Endothelial cell of umbilical vein (primary cell): ENCODE measurements around the gene GALNT1. TPM values are rescaled to one million over a fixed set of nuclear protein-coding genes. Genes with fewer than 3 reads are reported as not detected.

Experiments
- BruUV-seq: library from RNA; stranded (reverse); fragments of 400-500 nt; replicated peaks from 2 replicates; lab custom pipeline; 2021; lab: Mats Ljungman, UMichigan
- CTCF ChIA-PET: fragments of 300-600, 350-600 bp; sonication (Branson Sonifier 250); formaldehyde crosslinking; loops from one replicate; lab custom pipeline; 2021; ENCODE audit warnings: antibody characterized with exemption, inconsistent platforms; lab: Charles Lee
- POLR2A ChIA-PET: fragments of 300-600, 350-600 bp; sonication (Branson Sonifier 250); formaldehyde crosslinking; loops from one replicate; lab custom pipeline; 2021; ENCODE audit warnings: antibody characterized with exemption, inconsistent platforms; lab: Charles Lee
- DNase-seq: peaks from one replicate; pipeline ENCODE4 v3.0.0-alpha.2; 2011; ENCODE audit warnings: low read depth, low spot score
- FAIRE-seq: peaks from 2 replicates; lab custom pipeline; 2011; peaks lifted over from hg19 to GRCh38; lab: Jason Lieb, UNC
- H2AFZ ChIP-seq: 2 replicates; pipeline ENCODE4 v1.6.0; 2012; ENCODE audit warnings: low read depth, low read length, control low read depth, inconsistent platforms
- H3K27ac ChIP-seq: 2 replicates; pipeline ENCODE4 v1.5.1; 2011; ENCODE audit warnings: low read depth, mild to moderate bottlenecking, control low read depth, low read length, moderate library complexity; ENCODE audit not compliant: insufficient read depth
- H3K27me3 ChIP-seq, 2 experiments: 2 replicates each; pipeline versions ENCODE4 v1.6.0 to v1.6.1; 2011; ENCODE audit warnings: low read length in 2 of 2, mixed read lengths in 1 of 2; ENCODE audit not compliant: control insufficient read depth in 2 of 2, insufficient read depth in 2 of 2
- H3K36me3 ChIP-seq, 2 experiments: 2 replicates in 1 of 2; 3 replicates in 1 of 2; pipeline ENCODE4 v1.5.1; 2011; ENCODE audit warnings: low read length in 2 of 2, mild to moderate bottlenecking in 1 of 2, moderate library complexity in 1 of 2; ENCODE audit not compliant: control insufficient read depth in 2 of 2, insufficient read depth in 2 of 2; ENCODE audit errors: extremely low read depth in 1 of 2
- H3K4me1 ChIP-seq: 3 replicates; pipeline ENCODE4 v1.5.1; 2011; ENCODE audit warnings: mild to moderate bottlenecking, low read length; ENCODE audit not compliant: control insufficient read depth, insufficient read depth; ENCODE audit errors: extremely low read depth
- H3K4me2 ChIP-seq: 2 replicates; pipeline ENCODE4 v1.6.1; 2011; ENCODE audit warnings: low read length, control low read depth, mixed read lengths; ENCODE audit not compliant: insufficient read depth
- H3K4me3 ChIP-seq, 3 experiments: fragments of 200-600 bp in 1 of 3; sonication (generic), shearing (Covaris generic) in 1 of 3; replicated peaks in 1 of 3; 2 replicates each; pipeline ENCODE4 v1.5.1; 2011 to 2016; ENCODE audit warnings: control low read depth in 3 of 3, low read length in 3 of 3, mild to moderate bottlenecking in 2 of 3, inconsistent platforms in 1 of 3, low read depth in 1 of 3, moderate library complexity in 1 of 3; ENCODE audit not compliant: insufficient read depth in 1 of 3
- H3K79me2 ChIP-seq: 2 replicates; pipeline ENCODE4 v1.6.0; 2012; ENCODE audit warnings: low read length, inconsistent platforms; ENCODE audit not compliant: control insufficient read depth, insufficient read depth
- H3K9ac ChIP-seq: replicated peaks from 2 replicates; pipeline ENCODE3; 2011; ENCODE audit warnings: low read length, control low read depth; ENCODE audit not compliant: insufficient read depth; ENCODE audit errors: extremely low read depth
- H3K9me1 ChIP-seq: replicated peaks from 3 replicates; pipeline ENCODE4 v1.6.0; 2011; ENCODE audit warnings: mild to moderate bottlenecking, low read length; ENCODE audit not compliant: control insufficient read depth, insufficient read depth; ENCODE audit errors: extremely low read depth
- H3K9me3 ChIP-seq: replicated peaks from 2 replicates; pipeline ENCODE4 v1.5.1; 2012; ENCODE audit warnings: low read length, inconsistent platforms; ENCODE audit not compliant: control insufficient read depth, insufficient read depth
- H4K20me1 ChIP-seq: replicated peaks from 2 replicates; pipeline ENCODE3; 2011; ENCODE audit warnings: mild to moderate bottlenecking, low read length; ENCODE audit not compliant: control insufficient read depth, insufficient read depth; ENCODE audit errors: extremely low read depth
- EZH2 ChIP-seq: IDR thresholded peaks from 2 replicates; pipeline ENCODE4 v1.6.1; 2012; ENCODE audit warnings: borderline replicate concordance, low read depth, mild to moderate bottlenecking, moderate library complexity, low read length, inconsistent platforms; ENCODE audit not compliant: severe bottlenecking
- FOS ChIP-seq: IDR thresholded peaks from 2 replicates; pipeline ENCODE4 v1.6.1; 2011; ENCODE audit warnings: mild to moderate bottlenecking, low read length, moderate library complexity, borderline replicate concordance; ENCODE audit not compliant: insufficient read depth
- GATA2 ChIP-seq: IDR thresholded peaks from 2 replicates; pipeline ENCODE4 v1.7.0; 2011; ENCODE audit warnings: low read depth, mild to moderate bottlenecking, moderate library complexity, mixed read lengths, low read length; ENCODE audit not compliant: insufficient read length, insufficient read depth
- JUN ChIP-seq: IDR thresholded peaks from 2 replicates; pipeline ENCODE4 v1.6.1; 2011; ENCODE audit warnings: borderline replicate concordance, low read depth; ENCODE audit not compliant: insufficient read length, insufficient read depth
- MYC ChIP-seq: IDR thresholded peaks from one replicate; pipeline ENCODE4 v1.6.1; 2011; ENCODE audit warnings: mild to moderate bottlenecking, low read depth, low read length
- POLR2A ChIP-seq: IDR thresholded peaks from 2 replicates; pipeline ENCODE4 v1.6.1; 2012; ENCODE audit warnings: low read depth, mild to moderate bottlenecking, control low read depth, low read length
- POLR2AphosphoS5 ChIP-seq: IDR thresholded peaks from 2 replicates; pipeline ENCODE4 v1.6.1; 2012; ENCODE audit warnings: low read depth, mild to moderate bottlenecking, control low read depth, low read length, moderate library complexity; ENCODE audit not compliant: insufficient read depth
- dilution Hi-C: fragments of 300-500 bp; cut with MboI; formaldehyde crosslinking; loops from one replicate; pipeline ENCODE4 v1.15.0; 2019; ENCODE audit warnings: low sequenced_read_pairs; ENCODE audit not compliant: extremely low pct_ligation_motif_present
- intact Hi-C: fragments of 100-400 bp; cut with micrococcal nuclease; formaldehyde crosslinking; loops from one replicate; pipeline ENCODE4 v1.10.0; 2022
- polyA plus RNA-seq, 4 experiments: library from polyadenylated mRNA; depleted of rRNA in 3 of 4; stranded (reverse) in 3 of 4; unstranded in 1 of 4; fragments of >200 nt; gene quantifications; 2 replicates each; pipeline versions ENCODE4 v1.2.1 to v1.2.3, GENCODE V29; 2011 to 2012; ENCODE audit warnings: missing spikeins in 1 of 4
- total RNA-seq: library from RNA; stranded (reverse); gene quantifications from 2 replicates; pipeline ENCODE4 v1.2.3, GENCODE V29; 2021
- TF ChIP-seq, protein P1 (sequence below), 2 donors: IDR thresholded peaks; 1 replicate in 1 of 2; 2 replicates in 1 of 2; pipeline ENCODE4 v1.5.1; 2011; ENCODE audit warnings: low read length in 2 of 2, mild to moderate bottlenecking in 2 of 2, moderate library complexity in 2 of 2, control low read depth in 1 of 2, inconsistent platforms in 1 of 2, low read depth in 1 of 2; ENCODE audit not compliant: insufficient read depth in 1 of 2; ENCODE audit errors: extremely low read depth in 1 of 2
- TF ChIP-seq, protein P2 (sequence below): IDR thresholded peaks from 2 replicates; pipeline ENCODE4 v1.6.1; 2011; ENCODE audit not compliant: insufficient read depth, insufficient read length

The GALNT1 gene
- total and polyA plus RNA-seq, 2 donors (not counting 3 experiments of a cell fraction or from before 2014, with no cell fraction given) = 89.9 to 360 TPM

DNA sequence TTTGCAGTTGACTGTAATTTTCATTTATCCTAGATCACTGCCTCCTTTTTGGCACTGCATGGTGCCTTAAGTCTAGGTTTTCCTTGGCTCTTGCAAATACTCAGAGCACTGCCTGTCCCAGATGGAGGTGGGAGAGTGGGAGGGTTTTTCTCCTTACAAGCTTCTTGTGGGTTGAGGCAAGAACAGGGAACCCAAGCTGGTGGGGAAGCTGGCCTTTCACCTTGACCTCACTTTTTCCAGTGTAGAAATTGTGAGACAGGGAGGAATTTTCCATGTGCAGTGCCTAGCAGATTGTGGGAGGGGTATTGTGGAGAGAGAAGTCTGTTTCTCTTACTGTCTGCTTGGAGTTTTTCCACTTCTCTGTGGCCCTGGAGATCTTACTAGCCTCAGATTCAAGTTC, 21.5 kb downstream of the GALNT1 start:
- no peaks in the 10 kb centered on the region for H3K9me3 ChIP-seq
- no peak for TF ChIP-seq POLR2AphosphoS5
- TF ChIP-seq JUN = no peak
- TF ChIP-seq MYC = no peak
- TF ChIP-seq GATA2 = no peak
- TF ChIP-seq POLR2A = no peak
- TF ChIP-seq, protein P1, sequence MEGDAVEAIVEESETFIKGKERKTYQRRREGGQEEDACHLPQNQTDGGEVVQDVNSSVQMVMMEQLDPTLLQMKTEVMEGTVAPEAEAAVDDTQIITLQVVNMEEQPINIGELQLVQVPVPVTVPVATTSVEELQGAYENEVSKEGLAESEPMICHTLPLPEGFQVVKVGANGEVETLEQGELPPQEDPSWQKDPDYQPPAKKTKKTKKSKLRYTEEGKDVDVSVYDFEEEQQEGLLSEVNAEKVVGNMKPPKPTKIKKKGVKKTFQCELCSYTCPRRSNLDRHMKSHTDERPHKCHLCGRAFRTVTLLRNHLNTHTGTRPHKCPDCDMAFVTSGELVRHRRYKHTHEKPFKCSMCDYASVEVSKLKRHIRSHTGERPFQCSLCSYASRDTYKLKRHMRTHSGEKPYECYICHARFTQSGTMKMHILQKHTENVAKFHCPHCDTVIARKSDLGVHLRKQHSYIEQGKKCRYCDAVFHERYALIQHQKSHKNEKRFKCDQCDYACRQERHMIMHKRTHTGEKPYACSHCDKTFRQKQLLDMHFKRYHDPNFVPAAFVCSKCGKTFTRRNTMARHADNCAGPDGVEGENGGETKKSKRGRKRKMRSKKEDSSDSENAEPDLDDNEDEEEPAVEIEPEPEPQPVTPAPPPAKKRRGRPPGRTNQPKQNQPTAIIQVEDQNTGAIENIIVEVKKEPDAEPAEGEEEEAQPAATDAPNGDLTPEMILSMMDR (IDR thresholded peaks at IDR 0.05; ENCODE audit: extremely low read depth in 1 of 2, insufficient read depth in 1 of 2, low read depth in 1 of 2, low read length in 2 of 2) = no peak
- no peak for TF ChIP-seq EZH2
- no peak for TF ChIP-seq FOS
- TF ChIP-seq, protein P2, sequence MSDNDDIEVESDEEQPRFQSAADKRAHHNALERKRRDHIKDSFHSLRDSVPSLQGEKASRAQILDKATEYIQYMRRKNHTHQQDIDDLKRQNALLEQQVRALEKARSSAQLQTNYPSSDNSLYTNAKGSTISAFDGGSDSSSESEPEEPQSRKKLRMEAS = no peak
- no peak for FAIRE-seq
- DNase-seq = no peak
- dilution Hi-C loops (no loop called here), intact Hi-C loops (no loop called here)
- peaks cover 29% of the 10 kb centered on the region for H3K4me1 ChIP-seq
- peaks cover 2% of the 10 kb centered on the region for H4K20me1 ChIP-seq
- H3K27ac ChIP-seq = no peak overlapping the region
- BruUV-seq = no TSS peak
- H3K9me1 ChIP-seq = no peaks in the 10 kb centered on the region
- H3K4me2 ChIP-seq = no peak overlapping the region
- CTCF ChIA-PET = no interaction called here
- H3K9ac ChIP-seq = no peak overlapping the region
- H3K36me3 ChIP-seq = no peaks in the 10 kb centered on the region
- no peak overlapping the region for H3K4me3 ChIP-seq
- H2AFZ ChIP-seq = no peak overlapping the region
- peaks cover 100% of the 10 kb centered on the region for H3K79me2 ChIP-seq
- H3K27me3 ChIP-seq = no peaks in the 10 kb centered on the region
- POLR2A ChIA-PET = no interaction called here
